ENCODE measurements around the gene TUBB4B. TPM values are rescaled to one million over a fixed set of nuclear protein-coding genes. Genes with fewer than 3 reads are reported as not detected.
A peak's percentile ranks its signal among the peaks of the same experiment; 100 is the strongest.
"Not testable (repeated sequence)": the region's sequence is repeated elsewhere in the genome, so short reads cannot be mapped to it uniquely, and the experiment has no call there.

The TUBB4B gene
- total RNA-seq, 2 experiments from 2014 or later = 320 to 325 TPM

- H3K4me3 Mint-ChIP-seq = no peak overlapping the region
Observed at GRCh38 chr9:137234758-137235423, 6.2 kb upstream of the TUBB4B start.

GRCh38 chr9:137235424-137236237 lies 5.5 kb upstream of the TUBB4B start:
- no peak overlapping the region for H3K4me3 Mint-ChIP-seq
- peaks cover 9% of the 10 kb centered on the region for H3K27me3 Mint-ChIP-seq
- intact Hi-C loops (cut with micrococcal nuclease) = no loop called here
- DNase-seq = no peak
- ChIA-PET POLR2A (interaction anchor here (1.0 kb wide), 1 partner anchor 149 kb away, joined by 4 read pairs; the partner anchor contains the start of gene MAN1B1), CTCF (interaction anchor here (1.0 to 2.5 kb wide), 21 partner anchors 10 to 470 kb away, joined by 3 to 54 read pairs (median 6); partner anchors contain the start of genes ANAPC2, CYSRT1, MAN1B1 and NDOR1)
- no peaks in the 10 kb centered on the region for H3K36me3 Mint-ChIP-seq
- H3K4me1 Mint-ChIP-seq (ENCODE audit: low read depth) = peaks cover 9% of the 10 kb centered on the region
- H3K27ac Mint-ChIP-seq = peak overlapping the region; percentile 18
- H3K9me3 Mint-ChIP-seq = no peaks in the 10 kb centered on the region

More at GRCh38 chr9:137234758-137235423, 6.2 kb upstream of the TUBB4B start:
- intact Hi-C loops (cut with micrococcal nuclease) = no loop called here
- POLR2A ChIA-PET = no interaction called here
- H3K27ac Mint-ChIP-seq = peak overlapping the region; percentile 18
- no peaks in the 10 kb centered on the region for H3K36me3 Mint-ChIP-seq
- peaks cover 9% of the 10 kb centered on the region for H3K4me1 Mint-ChIP-seq (ENCODE audit: low read depth)
- DNase-seq = no peak
- peaks cover 11% of the 10 kb centered on the region for H3K27me3 Mint-ChIP-seq
- CTCF ChIA-PET = interaction anchor here (0.6 to 2.0 kb wide), 4 partner anchors 13 to 34 kb away, joined by 3 to 5 read pairs (median 3); partner anchors contain the start of gene TPRN
- H3K9me3 Mint-ChIP-seq = no peaks in the 10 kb centered on the region

GRCh38 chr9:137236238-137236935 lies 4.7 kb upstream of the TUBB4B start:
- POLR2A ChIA-PET = interaction anchor here (0.6 to 1.0 kb wide), 3 partner anchors 48 to 150 kb away, joined by 3 to 4 read pairs (median 4); partner anchors contain the start of genes ANAPC2, MAN1B1 and SSNA1
- H3K4me1 Mint-ChIP-seq (ENCODE audit: low read depth) = peaks cover 9% of the 10 kb centered on the region
- DNase-seq = peak; percentile 93
- intact Hi-C loops (cut with micrococcal nuclease) = no loop called here
- no peaks in the 10 kb centered on the region for H3K9me3 Mint-ChIP-seq
- no peak overlapping the region for H3K4me3 Mint-ChIP-seq
- peaks cover 8% of the 10 kb centered on the region for H3K27me3 Mint-ChIP-seq
- CTCF ChIA-PET = interaction anchor here (0.6 to 2.5 kb wide), 50 partner anchors 9 to 531 kb away, joined by 3 to 54 read pairs (median 4); partner anchors contain the start of genes ANAPC2, CYSRT1, MAN1B1 and NDOR1
- no peak overlapping the region for H3K27ac Mint-ChIP-seq
- peaks cover 4% of the 10 kb centered on the region for H3K36me3 Mint-ChIP-seq

GRCh38 chr9:137236936-137237421 lies 4.1 kb upstream of the TUBB4B start:
- peaks cover 9% of the 10 kb centered on the region for H3K4me1 Mint-ChIP-seq (ENCODE audit: low read depth)
- DNase-seq = no peak
- intact Hi-C loops (cut with micrococcal nuclease) = no loop called here
- CTCF ChIA-PET = interaction anchor here (0.6 to 2.5 kb wide), 49 partner anchors 8 to 531 kb away, joined by 3 to 54 read pairs (median 4); partner anchors contain the start of genes ANAPC2, CYSRT1, MAN1B1 and NDOR1
- no peak overlapping the region for H3K4me3 Mint-ChIP-seq
- peaks cover 5% of the 10 kb centered on the region for H3K36me3 Mint-ChIP-seq
- H3K27ac Mint-ChIP-seq = no peak overlapping the region
- H3K27me3 Mint-ChIP-seq = peaks cover 8% of the 10 kb centered on the region
- POLR2A ChIA-PET = interaction anchor here (0.6 to 1.0 kb wide), 2 partner anchors 49 to 150 kb away, joined by 4 read pairs; partner anchors contain the start of genes ANAPC2, MAN1B1 and SSNA1
- no peaks in the 10 kb centered on the region for H3K9me3 Mint-ChIP-seq

- Mint-ChIP-seq H3K9me3 (no peaks in the 10 kb centered on the region), H3K36me3 (peaks cover 16% of the 10 kb centered on the region), H3K4me1 (ENCODE audit: low read depth) (peaks cover 18% of the 10 kb centered on the region), H3K4me3 (no peak overlapping the region), H3K27me3 (peaks cover 8% of the 10 kb centered on the region), H3K27ac (no peak overlapping the region)
- intact Hi-C loops (cut with micrococcal nuclease) = no loop called here
- no peak for DNase-seq
- POLR2A ChIA-PET = no interaction called here
- CTCF ChIA-PET = interaction anchor here (1.1 to 3.9 kb wide), 10 partner anchors 15 to 191 kb away, joined by 3 to 22 read pairs (median 8); partner anchors contain the start of genes CYSRT1, NELFB, RNF208 and TOR4A
Observed at GRCh38 chr9:137237759-137238726, 3.0 kb upstream of the TUBB4B start.

- peaks cover 26% of the 10 kb centered on the region for H3K36me3 Mint-ChIP-seq
- peaks cover 21% of the 10 kb centered on the region for H3K4me1 Mint-ChIP-seq (ENCODE audit: low read depth)
- not testable (repeated sequence) for H3K27me3 Mint-ChIP-seq, H3K9me3 Mint-ChIP-seq, DNase-seq
- CTCF ChIA-PET = interaction anchor here (0.7 to 3.9 kb wide), 15 partner anchors 9 to 210 kb away, joined by 3 to 22 read pairs (median 5); partner anchors contain the start of genes ANAPC2, CYSRT1, MAN1B1 and RNF208
- peak overlapping the region; percentile 69 for H3K27ac Mint-ChIP-seq
- H3K4me3 Mint-ChIP-seq = peak overlapping the region; percentile 70
- POLR2A ChIA-PET = interaction anchor here (1.2 to 4.5 kb wide), 9 partner anchors 11 to 170 kb away, joined by 3 to 65 read pairs (median 13); partner anchors contain the start of genes ANAPC2, CYSRT1, MAN1B1 and NELFB
- intact Hi-C loops (cut with micrococcal nuclease) = loop anchor here (1.0 to 5.0 kb wide), 6 partner anchors 16 to 447 kb away; partner anchors contain the start of genes ANAPC2, NELFB, SSNA1 and TMEM141
Observed at GRCh38 chr9:137239541-137240200, 1.4 kb upstream of the TUBB4B start.

- intact Hi-C loops (cut with micrococcal nuclease) = loop anchor here (1.0 to 5.0 kb wide), 6 partner anchors 15 to 448 kb away; partner anchors contain the start of genes ANAPC2, NELFB, SSNA1 and TMEM141
- Mint-ChIP-seq H3K36me3 (peaks cover 26% of the 10 kb centered on the region), H3K27me3 (no peaks in the 10 kb centered on the region), H3K4me1 (ENCODE audit: low read depth) (peaks cover 21% of the 10 kb centered on the region), H3K27ac (peak overlapping the region; percentile 69), H3K9me3 (no peaks in the 10 kb centered on the region), H3K4me3 (peak overlapping the region; percentile 70)
- DNase-seq = peak; percentile 74
- ChIA-PET CTCF (interaction anchor here (0.7 to 3.9 kb wide), 15 partner anchors 8 to 211 kb away, joined by 3 to 22 read pairs (median 5); partner anchors contain the start of genes ANAPC2, CYSRT1, NRARP and RNF208), POLR2A (interaction anchor here (0.6 to 4.5 kb wide), 25 partner anchors 10 to 450 kb away, joined by 3 to 65 read pairs (median 4); partner anchors contain the start of genes ANAPC2, CYSRT1, DPP7 and EXD3)
Observed at GRCh38 chr9:137240318-137240840, 708 bp upstream of the TUBB4B start.

GRCh38 chr9:137241490-137242268 lies 592 bp downstream of the TUBB4B start:
- peaks cover 26% of the 10 kb centered on the region for H3K36me3 Mint-ChIP-seq
- POLR2A ChIA-PET = interaction anchor here (0.8 to 4.5 kb wide), 14 partner anchors 9 to 355 kb away, joined by 3 to 65 read pairs (median 5); partner anchors contain the start of genes ANAPC2, CYSRT1, MAN1B1 and NELFB

More at GRCh38 chr9:137241490-137242268, 592 bp downstream of the TUBB4B start:
- peak; percentile 77 for DNase-seq
- Mint-ChIP-seq H3K27ac (peak overlapping the region; percentile 67), H3K4me1 (ENCODE audit: low read depth) (peaks cover 21% of the 10 kb centered on the region), H3K4me3 (peak overlapping the region; percentile 83), H3K9me3 (no peaks in the 10 kb centered on the region), H3K27me3 (no peaks in the 10 kb centered on the region)
- CTCF ChIA-PET = interaction anchor here (0.7 to 3.9 kb wide), 10 partner anchors 8 to 174 kb away, joined by 3 to 22 read pairs (median 4); partner anchors contain the start of genes ANAPC2, CYSRT1, RNF208 and RNF224
- intact Hi-C loops (cut with micrococcal nuclease) = loop anchor here (2.0 to 5.0 kb wide), 3 partner anchors 41 to 449 kb away; partner anchors contain the start of genes TMEM141 and TPRN

All from activated CD4-positive, alpha-beta memory T cell treated with anti-CD3 and anti-CD28 coated beads for 36 hours (primary cell).